HG02943 (cell line): ENCODE measurements around the gene SPEM2.

Source experiments
- ATAC-seq: cut with Tn5 transposase; IDR thresholded peaks from one replicate; pipeline ENCODE4 v1.9.1; 2021; ENCODE audit warnings: mild to moderate bottlenecking, low read depth, moderate library complexity; ENCODE audit not compliant: unreplicated experiment

The SPEM2 gene

DNA sequence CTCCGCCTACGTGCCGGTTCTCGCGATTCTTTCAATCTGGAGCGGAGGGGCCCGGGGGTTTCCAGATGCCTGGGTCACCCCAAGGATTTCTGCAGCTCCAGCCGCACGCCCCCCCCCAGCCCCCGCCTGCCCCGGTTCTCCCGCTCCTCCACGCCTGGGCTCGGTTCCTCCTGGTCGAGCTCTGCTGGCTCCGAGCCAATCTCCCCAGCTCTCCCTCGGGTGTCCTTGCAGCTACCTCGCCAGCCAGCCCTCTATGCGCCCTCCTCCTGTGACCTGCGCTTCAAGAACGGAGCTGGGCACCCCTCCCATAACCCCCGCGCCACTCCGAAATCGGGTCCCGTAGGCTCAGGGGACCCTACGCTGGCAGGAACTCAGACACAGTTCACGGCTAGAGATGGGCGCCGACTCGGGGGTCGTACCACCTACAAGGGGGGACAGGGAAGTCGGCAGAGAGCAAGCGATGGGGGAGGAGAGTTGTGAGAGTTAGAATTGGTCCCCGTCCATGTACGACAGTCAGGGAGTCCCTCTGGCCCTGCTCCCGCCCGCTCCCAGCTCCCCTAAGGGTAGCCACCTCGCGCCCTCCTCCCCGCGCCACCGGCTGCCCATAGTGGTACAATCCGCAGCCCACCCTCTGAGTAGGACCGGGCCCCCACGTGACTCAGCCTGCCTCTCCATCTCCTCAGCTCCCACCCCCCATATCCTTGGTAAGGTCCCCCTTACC is 14.9 kb downstream of the SPEM2 start:
- no peak for ATAC-seq

DNA sequence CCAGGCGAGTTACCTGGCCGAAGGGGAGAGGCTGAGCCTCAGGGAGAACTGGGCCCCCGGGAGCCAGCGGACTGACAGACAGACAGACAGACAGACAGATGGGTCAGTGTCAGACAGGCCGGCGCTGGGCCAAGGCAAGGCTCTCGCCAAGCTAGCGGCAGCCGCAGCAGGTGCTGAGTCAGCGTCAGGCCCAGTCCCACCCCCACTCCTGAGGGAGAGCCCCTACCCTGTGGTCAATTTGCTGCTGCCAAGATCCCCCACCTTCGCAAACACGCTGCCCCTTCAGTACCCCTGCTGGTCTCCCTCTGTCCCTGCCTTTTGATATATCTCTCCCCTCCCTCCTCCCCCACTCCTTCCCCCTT is 15.4 kb downstream of the SPEM2 start:
- no peak for ATAC-seq

DNA sequence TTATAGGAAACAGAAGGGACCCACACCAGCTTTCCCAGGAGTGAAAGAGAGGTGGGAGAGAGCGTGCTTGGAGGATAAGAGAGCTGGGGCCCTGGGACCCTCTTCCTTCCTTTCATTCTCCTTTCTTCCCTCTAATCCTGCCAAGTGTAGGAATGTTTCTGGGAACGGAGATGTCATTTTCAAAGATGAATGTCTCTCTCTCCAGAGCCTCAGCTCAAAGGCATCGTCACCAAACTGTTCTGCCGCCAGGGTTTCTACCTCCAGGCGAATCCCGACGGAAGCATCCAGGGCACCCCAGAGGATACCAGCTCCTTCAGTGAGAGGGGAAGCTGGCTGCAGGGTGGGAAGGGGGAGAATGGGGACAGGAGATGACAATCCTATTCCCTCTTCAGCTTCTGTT is 15.8 kb downstream of the SPEM2 start:
- no peak for ATAC-seq

GRCh38 chr17:7442142-7442541 is 16.7 kb downstream of the SPEM2 start:
- ATAC-seq = no peak

- ATAC-seq = no peak
Measured at GRCh38 chr17:7443499-7444485, 18.4 kb downstream of the SPEM2 start.

DNA sequence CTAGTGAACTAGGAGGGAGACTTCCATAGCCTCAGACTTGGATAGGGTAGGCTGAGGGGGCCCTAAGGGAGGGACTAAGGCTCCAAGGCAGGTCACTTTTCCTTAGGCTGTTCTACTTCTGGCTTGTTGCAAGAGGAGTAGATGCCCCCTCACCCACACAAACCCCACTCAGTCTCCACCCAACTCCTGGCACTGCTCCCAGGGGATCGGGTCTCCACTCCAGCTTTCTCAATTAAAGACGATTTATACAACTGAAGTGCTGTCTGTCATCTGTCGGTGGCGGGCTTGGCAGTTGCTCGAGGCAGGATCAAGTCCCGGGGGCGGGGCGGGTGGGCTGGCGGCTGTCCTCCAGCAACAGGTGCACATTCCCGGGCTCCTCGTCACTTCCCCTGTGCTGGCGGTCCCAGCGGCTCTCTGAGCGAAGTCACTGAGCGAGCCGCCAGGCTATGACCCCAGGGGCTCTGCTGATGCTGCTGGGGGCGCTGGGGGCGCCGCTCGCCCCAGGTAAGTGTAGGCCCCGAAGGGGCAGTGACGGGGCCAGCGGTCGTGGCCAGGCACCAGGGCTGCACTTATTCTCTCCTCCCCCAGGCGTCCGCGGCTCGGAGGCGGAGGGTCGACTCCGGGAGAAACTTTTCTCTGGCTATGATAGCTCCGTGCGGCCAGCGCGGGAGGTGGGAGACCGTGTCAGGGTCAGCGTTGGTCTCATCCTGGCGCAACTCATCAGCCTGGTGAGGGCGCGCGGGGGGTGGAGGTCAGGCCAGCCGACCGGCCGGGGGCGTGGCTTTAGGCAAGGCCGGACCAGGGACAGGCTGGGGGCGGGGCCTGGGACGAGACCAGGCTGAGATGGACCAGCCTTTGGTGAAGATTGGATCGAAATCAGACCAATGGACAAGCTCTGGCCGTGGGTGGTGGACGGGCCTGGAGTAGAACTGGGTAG is 19.5 kb downstream of the SPEM2 start, which contains the start of gene CHRNB1:
Gene CHRNB1, plus strand, starts transcription at position 380 of the 937 bp plus-strand sequence. Its CDS starts 67 bp downstream, at position 447.
- no peak for ATAC-seq

- no peak for ATAC-seq
Measured at GRCh38 chr17:7445619-7445968, 20.2 kb downstream of the SPEM2 start.

DNA sequence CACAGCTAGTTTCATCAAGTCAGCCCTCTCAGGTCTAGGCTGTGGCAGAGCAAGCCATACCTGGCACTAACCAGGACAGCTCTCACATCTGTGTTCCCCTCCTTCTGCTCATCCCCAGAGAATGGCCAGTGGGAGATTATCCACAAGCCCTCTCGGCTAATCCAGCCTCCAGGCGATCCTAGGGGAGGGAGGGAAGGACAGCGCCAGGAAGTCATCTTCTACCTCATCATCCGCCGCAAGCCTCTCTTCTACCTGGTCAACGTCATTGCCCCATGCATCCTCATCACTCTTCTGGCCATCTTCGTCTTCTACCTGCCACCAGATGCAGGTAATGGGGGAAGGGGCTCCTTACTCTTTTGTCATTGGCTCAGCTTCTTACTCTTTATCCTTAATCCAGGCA is 23.0 kb downstream of the SPEM2 start:
- no peak for ATAC-seq

- no peak for ATAC-seq
Measured at GRCh38 chr17:7459961-7460545, 34.6 kb downstream of the SPEM2 start.

GRCh38 chr17:7460850-7461660 is 35.6 kb downstream of the SPEM2 start:
- no peak for ATAC-seq

- ATAC-seq = no peak
Measured at GRCh38 chr17:7462474-7463371, 37.3 kb downstream of the SPEM2 start.

DNA sequence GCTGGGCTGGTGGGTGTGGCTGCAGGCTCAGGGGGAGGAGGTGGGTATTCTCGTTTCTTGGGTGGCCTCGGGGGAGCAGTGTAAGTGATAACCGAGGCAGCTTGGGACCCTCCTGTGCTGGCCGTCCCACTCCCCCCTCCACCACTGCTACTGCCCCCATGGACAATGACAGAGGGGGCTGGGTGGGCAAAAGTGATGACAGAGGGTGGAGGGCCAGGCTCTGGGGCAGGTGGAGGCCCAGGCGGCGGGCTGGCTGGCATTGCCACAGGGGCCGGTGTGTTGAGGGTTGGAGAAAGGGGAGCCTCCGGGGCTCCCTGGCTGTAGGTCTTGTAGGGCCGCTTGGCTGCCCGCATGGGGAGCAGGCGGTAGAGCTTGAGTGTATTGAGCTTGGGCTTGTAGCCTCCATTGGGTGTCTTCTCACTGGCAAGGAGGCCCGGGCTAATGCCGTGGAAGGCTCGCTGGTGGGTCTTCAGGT is 38.0 kb downstream of the SPEM2 start:
- no peak for ATAC-seq

- ATAC-seq = no peak
Measured at GRCh38 chr17:7464081-7464480, 38.7 kb downstream of the SPEM2 start.

DNA sequence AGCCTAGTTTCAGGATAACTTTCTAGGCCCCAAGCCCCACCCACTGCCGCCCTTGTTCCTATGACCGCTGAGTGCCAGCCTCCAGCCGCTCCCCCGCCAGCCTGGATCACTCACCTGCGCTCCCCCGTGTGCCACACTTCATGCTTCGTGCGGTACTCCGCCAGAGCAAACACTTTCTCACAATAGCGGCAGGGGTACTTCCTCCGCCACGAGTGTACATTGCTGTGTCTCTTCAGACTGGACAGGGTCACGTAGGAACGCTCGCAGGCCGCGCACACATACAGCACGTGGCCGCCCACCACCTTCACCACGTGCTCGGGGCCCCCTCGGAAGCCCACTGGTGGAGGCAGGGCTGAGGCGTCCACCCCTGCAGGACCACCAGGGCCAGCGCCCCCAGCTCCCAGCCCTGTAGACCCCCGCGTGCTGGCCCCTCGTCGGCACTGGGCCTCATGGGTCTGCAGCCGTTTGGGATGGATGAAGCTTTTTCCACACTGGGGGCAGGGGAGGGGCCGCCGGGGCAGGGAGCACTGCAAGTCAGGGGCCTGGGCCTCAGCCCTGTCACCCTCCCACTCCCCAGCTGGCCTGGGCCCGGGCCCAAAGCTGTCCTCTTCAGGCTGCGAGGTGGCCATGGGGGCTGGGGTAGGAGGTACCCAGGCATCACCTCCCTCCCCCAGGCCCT is 40.3 kb downstream of the SPEM2 start:
- ATAC-seq = no peak

- no peak for ATAC-seq
Measured at GRCh38 chr17:7466318-7466638, 40.9 kb downstream of the SPEM2 start.

DNA sequence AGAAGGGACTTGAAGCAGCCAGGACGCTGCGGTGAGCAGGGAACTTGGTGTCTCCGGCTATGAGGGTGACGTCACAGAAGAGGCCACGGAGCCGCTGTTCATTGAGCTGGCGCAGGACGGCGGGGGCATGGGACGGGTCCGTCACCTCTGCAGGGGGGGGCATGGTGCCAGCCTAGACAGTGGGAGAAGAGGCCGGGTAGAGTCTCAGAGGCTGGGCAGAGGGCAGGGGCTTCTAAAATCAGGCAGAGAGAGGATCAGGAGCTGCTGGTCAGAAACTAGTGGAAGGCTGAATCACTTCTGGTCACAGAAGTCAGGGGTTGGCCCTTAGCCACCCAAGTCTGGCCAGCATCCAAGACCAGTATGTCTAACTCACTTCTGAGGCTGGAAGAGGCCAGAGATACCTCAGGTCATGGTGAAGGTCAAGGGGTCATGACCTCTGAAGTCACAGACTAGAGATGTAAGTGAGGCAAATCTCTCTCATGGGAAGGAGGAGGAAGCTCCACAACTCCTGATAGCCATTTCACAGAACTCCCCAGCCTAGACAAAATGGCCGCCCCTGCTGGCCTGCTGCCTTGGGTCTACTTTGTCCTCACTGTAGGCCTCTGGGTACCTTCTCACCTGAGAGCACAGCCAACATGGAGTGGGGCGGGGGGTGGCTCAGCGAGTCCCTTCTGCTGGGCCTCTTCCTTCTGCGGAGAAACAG is 41.4 kb downstream of the SPEM2 start:
- no peak for ATAC-seq

- no peak for ATAC-seq
Measured at GRCh38 chr17:7467498-7467897, 42.1 kb downstream of the SPEM2 start.
